NCI-H1694 treated with DMSO at 0.1 percent for 48 hours (cell line): ENCODE data around the gene SLC23A3.
"Not testable (repeated sequence)": the region's sequence is repeated elsewhere in the genome, so short reads cannot be mapped to it uniquely, and the experiment has no call there.

Experiments
- DNase-seq: peaks from one replicate; lab custom pipeline; 2025; lab: John Stamatoyannopoulos, UW

SLC23A3 gene

DNA sequence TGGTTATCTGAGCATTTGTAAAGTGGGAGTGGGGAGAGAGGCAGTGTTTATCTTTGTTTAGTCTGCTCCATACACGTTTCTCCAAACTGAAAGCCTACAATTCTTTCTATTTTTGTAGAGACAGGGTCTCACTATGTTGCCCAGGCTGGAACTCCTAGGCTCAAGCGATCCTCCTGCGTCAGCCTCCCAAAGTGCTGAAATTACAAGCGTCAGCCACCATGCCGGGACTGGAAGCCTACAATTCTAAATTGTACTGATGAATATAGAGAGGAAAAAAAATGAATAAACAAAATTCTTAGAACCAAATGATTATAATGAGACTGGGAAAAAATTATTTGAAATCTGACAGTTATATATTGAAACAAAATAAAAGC, 35.3 kb upstream of the SLC23A3 start:
- DNase-seq, result no peak

DNA sequence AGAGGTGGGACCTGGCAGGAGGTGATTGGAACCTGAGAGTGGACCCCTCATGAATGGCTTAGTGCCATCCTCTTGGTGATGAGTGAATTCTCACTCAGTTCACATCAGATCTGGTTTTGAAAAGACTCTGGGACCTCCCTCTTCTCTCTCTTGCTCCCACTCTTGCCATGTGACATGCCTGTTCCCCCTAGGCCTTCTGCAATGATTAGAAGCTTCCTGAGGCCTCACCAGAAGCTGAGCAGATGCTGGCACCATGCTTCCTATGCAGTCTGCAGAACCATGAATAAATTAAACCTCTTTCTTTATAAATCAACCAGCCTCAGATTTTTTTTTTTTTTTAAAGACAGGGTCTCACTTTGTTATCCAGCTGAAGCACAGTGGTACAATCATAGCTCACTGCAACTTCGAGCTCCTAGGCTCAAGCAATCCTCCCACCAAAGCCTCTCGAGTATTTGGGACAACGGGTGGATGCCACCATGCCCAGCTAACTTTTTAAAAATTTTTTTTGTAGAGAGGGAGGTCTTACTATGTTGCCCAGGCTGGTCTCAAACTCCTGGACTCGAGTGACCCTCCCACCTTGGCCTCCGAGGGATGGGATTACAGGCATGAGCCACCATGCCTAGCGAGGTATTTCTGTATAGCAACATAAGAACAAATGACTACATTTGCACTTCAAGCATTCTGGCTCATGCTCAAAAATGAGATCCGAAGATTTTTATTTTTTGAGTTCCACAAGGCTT, 34.8 kb upstream of the SLC23A3 start:
- DNase-seq, result no peak

DNA sequence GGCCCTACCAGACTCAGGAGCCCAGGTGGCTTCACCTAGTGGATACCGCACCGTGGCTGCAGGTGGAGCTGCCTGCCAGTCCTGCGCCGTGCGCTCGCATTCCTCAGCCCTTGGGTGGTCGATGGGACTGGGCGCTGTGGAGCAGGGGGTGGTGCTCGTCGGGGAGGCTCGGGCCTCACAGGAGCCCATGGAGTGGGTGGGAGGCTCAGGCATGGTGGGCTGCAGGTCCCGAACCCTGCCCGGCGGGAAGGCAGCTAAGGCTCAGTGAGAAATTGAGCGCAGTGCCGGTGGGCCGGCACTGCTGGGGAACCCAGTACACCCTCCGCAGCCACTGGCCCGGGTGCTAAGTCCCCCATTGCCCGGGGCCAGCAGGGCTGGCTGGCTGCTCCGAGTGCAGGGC, 31.5 kb upstream of the SLC23A3 start:
- not testable (repeated sequence) for DNase-seq

DNA sequence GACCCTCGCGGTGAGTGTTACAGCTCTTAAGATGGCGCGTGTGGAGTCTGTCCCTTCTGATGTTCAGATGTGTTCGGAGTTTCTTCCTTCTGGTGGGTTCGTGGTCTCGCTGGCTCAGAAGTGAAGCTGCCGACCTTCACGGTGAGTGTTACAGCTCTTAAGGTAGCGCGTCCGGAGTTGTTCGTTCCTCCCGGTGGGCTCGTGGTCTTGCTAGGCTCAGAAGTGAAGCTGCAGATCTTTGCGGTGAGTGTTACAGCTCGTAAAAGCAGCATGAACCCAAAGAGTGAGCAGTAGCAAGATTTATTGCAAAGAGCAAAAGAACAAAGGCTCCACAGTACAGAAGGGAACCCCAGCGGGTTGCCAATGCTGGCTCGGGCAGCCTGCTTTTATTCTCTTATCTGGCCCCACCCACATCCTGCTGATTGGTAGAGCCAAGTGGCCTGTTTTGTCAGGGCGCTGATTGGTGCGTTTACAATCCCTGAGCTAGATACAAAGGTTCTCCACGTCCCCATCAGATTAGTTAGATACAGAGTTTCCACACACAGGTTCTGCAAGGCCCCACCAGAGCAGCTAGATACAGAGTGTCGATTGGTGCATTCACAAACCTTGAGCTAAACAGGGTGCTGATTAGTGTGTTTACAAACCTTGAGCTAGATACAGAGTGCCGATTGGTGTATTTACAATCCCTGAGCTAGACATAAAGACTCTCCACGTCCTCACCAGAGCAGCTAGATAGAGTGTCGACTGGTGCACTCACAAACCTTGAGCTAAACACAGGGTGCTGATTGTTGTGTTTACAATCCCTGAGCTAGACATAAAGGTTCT, 30.9 kb upstream of the SLC23A3 start:
- DNase-seq, result not testable (repeated sequence)

DNA sequence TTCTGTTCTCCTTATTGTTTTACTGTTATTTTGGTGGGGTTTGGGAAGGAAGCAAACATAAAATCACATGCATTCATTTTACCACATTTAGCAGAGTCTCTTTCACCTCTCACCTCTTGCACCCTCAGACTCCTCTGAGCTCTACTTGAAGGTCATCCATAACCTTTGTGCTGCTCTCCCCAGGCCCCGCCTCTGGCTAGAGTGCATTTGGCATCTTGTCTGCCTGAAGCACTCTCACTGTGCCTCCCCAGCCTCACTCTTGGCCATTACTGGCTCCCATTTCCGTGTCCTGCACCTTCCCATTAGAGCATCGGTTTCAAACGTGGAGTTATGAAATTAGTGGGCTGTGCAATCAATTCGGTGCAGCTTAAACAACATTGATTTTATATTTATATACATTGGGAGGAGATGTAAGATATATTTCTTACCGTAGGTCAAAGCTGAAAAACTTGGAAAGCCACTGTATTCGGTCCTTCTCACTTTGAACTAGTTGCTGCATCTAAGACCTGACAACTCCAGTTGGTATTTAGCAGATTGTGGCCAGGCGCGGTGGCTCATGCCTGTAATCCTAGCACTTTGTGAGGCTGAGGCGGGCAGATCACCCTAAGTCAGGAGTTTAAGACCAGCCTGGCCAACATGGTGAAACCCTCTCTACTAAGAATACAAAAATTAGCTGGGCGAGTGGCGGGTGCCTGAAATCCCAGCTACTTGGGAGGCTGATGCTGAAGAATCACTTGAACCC, 29.8 kb upstream of the SLC23A3 start:
- DNase-seq, result no peak

DNA sequence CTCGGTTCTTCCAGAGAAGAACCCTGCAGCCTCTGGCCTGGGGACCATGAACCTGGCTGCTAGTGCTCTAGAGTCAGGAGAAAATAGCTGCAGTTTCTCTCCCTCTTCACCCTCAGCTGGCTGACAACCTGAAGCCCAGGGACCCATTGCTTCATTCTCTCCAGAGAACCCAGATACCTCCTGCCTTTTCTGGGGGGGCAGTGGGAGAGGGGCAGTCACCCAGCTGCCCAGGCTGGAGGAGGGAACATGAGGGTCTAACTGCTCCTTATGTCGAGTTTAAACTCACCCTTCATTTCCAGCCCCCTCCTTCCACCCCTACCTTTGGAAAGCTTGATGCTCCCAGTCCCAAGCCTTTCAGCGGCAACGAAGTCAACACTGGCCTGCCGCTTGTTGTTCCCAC, 29.1 kb upstream of the SLC23A3 start:
- no peak for DNase-seq

DNA sequence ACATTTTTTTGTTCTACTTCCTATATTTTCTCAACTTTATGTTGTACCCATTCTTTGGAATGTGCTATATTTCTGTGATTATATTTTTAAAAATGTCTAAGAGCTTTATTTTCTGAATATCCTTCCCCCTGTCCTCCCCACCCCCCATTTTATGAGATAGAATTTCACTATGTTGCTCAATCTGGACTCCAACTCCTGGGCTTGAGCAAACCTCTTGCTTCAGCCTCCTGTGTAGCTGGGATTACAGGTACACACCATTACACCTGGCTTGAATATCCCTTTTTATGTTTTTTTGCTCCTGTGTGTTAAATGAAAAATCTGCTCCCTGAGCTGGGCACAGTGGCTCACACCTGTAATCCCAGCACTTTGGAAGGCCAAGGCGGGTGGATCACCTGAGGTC, 27.6 kb upstream of the SLC23A3 start:
- no peak for DNase-seq

DNA sequence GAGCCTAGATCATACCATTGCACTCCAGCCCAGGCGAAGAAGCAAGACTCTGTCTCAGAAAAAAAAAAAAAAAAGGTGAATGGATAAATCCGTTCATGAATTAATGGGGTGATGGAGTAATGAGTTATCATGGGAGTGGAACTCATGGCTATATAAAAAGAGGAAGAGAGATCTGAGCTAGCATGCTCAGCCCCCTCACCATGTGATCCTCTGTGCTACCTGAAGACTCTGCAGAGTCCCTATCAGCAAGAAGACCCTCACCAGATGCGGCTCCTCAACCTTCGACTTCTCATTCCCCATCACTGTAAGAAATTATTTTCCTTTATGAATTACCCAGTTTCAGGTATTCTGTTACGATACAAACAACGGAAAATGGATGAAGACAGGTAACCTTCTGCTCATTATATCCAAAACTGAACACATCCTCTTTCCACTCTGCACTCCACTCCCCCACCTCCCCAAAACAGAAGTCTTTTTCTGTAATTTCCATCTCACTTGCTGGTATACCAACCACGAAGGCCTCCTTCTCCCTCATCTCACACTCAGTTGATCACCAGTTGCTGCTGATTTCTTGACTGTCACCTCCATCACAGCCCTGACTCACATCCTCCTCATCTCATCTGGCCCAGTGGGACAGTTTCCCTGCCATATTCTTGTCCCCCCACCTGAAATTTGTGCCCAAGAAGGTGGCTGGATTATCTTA, 17.1 kb upstream of the SLC23A3 start:
- no peak for DNase-seq

DNA sequence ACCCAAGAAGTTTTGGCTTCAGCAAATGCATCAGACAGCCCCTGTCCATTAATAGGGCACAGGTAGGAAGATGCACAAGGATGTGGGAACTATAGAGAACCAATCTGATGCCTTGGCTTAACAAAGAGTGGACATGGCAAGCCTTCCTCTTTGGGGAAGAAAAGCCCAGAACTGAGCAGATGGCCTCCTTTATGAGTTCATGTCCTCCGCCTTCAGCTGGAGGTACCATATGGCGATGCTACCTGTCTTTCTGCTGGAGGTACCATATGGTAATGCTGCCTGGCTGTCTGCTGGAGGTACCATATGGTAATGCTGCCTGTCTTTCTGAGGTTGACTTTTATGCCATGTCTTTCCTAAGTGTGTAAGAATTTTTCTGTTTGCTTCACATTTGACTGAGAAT, 14.3 kb upstream of the SLC23A3 start:
- peak; percentile 81 for DNase-seq

DNA sequence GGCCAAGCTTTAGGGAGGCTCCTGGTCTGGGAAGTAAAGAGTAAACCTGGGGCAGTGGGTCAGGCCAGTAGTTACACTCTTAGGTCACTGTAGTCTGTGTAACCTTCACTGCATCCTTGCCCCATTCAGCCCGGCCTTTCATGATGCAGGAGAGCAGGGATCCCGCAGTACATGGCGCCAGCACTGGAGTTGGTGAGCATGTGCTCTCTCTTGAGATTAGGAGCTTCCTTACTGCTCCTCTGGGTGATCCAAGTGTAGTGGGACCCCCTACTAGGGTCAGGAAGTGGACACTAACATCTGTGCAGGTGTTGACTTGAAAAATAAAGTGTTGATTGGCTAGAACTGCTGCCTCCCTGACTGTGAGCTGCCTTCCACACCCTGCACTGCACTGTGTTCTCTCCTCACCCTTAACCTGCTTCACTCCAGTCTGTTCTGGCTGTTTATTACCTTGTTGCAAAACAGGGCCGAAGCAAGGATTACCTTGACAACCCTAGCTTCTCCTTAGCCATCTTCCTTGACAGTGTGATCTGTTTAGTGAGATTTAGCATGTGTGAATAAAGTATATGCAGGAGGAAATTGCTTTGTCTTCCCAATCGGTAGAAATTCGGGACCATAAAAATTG, 13.4 kb upstream of the SLC23A3 start:
- no peak for DNase-seq

DNA sequence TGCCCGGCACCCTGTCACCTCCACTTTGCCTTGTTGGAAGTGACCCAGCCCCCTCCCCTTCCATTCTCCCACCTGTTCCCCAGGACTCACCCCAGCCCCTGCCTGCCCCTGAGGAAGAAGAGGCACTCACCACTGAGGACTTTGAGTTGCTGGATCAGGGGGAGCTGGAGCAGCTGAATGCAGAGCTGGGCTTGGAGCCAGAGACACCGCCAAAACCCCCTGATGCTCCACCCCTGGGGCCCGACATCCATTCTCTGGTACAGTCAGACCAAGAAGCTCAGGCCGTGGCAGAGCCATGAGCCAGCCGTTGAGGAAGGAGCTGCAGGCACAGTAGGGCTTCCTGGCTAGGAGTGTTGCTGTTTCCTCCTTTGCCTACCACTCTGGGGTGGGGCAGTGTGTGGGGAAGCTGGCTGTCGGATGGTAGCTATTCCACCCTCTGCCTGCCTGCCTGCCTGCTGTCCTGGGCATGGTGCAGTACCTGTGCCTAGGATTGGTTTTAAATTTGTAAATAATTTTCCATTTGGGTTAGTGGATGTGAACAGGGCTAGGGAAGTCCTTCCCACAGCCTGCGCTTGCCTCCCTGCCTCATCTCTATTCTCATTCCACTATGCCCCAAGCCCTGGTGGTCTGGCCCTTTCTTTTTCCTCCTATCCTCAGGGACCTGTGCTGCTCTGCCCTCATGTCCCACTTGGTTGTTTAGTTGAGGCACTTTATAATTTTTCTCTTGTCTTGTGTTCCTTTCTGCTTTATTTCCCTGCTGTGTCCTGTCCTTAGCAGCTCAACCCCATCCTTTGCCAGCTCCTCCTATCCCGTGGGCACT, 12.7 kb upstream of the SLC23A3 start:
- no peak for DNase-seq

DNA sequence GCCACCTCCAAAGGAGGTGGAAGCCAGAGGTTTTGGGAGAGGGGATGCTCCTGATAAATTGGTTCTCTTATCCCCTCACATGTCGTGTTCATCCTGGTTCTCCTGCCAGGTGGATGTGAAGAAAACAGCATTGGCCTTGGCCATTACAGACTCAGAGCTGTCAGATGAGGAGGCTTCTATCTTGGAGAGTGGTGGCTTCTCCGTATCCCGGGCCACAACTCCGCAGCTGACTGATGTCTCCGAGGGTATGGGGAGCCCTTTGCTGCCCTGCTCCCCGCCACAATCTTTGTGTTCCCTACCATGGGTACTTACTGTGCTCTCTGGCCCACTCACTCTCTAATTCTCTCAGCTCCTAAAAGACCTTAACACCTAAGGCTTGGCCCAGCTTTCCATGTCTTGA, 11.7 kb upstream of the SLC23A3 start:
- no peak for DNase-seq

DNA sequence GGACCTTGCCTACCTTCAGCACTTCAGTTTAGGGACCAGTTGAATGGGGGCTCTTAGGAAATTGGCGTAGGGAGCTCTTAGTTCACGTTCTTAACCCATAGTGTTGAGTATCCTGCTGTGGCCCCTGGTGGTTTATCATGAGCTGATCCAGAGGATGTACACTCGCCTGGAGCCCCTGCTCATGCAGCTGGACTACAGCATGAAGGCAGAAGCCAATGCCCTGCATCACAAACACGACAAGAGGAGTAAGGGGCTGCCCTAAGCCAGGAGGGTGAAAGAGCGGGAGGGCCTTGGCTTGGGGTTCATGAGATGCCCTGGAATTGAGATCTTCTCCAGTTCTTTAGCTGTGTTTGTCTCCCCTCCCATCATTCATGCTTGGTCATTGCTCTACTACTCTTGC, 11.1 kb upstream of the SLC23A3 start:
- no peak for DNase-seq

DNA sequence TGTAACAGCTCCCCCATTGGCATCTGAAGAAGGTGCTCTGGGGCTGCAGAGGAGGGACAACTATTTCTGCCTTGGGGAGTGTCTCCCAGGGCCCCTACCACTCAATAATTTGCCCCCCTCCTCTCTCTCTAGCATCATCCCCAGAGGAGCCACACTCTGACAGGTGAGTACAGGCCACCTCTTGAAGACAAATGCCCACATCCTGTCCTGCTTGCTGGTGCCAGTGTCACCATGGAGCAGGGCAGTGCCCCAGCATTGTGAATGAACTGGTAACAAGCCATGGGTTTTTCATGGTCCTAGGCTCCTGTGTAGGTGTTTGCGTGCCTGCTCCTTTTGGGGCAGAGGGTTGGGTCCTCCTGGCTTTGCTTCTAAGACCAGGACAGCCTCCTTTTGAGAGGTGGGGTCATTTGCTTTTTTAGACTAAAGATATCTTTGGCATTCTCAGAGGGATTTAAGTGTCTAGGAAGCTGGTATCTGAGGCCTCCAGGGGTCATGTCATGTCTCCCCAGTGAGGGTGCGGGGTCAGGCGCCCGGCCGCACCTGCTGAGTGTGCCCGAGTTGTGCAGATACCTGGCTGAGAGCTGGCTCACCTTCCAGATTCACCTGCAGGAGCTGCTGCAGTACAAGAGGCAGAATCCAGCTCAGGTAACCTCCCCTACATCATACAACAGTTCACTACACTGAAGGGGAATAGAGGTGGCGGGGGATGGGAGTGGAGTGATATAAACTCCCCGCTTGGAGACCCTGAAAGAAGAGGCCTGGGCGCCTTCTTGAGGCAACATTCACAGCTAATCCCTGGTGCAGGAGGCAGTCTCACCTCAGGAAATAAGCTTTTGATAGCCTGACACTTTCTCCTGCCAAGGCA, 10.0 kb upstream of the SLC23A3 start:
- DNase-seq, result no peak

DNA sequence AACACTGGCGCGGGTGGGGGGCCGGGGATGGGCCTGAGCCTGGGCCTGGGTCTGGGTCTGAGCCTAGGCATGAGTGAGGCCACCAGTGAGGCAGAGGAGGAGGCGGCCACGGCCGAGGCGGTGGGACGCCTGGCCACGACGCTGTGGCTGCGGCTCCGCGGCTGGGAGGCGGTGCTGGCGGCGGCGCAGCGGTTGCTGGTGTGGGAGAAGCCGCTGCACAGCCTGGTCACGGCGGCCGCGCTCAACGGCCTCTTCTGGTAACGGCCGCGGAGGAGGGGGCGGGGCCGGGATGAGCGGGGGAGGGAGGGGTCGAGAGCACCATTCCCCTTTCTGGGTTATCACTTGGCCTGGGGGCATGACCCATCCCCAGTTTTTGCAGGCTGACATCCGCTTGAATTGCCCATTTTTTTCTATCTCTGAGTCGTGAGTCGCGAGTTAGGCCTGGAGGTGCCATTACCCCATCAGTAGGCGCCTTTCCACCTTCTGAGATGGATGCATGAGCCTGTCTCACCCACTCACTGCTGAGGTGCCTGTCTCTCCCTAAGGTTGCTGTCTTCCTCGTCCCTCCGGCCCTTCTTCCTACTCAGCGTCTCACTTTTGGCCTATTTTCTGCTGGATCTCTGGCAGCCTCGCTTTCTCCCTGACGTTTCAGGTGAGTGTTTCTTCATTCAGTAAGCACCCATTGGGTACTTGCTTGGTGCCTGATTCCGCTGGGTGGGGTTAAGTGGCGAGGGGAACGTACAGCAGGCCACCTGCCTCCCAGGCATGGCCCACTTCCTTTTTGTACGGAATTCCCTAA, 8.7 kb upstream of the SLC23A3 start:
- no peak for DNase-seq

DNA sequence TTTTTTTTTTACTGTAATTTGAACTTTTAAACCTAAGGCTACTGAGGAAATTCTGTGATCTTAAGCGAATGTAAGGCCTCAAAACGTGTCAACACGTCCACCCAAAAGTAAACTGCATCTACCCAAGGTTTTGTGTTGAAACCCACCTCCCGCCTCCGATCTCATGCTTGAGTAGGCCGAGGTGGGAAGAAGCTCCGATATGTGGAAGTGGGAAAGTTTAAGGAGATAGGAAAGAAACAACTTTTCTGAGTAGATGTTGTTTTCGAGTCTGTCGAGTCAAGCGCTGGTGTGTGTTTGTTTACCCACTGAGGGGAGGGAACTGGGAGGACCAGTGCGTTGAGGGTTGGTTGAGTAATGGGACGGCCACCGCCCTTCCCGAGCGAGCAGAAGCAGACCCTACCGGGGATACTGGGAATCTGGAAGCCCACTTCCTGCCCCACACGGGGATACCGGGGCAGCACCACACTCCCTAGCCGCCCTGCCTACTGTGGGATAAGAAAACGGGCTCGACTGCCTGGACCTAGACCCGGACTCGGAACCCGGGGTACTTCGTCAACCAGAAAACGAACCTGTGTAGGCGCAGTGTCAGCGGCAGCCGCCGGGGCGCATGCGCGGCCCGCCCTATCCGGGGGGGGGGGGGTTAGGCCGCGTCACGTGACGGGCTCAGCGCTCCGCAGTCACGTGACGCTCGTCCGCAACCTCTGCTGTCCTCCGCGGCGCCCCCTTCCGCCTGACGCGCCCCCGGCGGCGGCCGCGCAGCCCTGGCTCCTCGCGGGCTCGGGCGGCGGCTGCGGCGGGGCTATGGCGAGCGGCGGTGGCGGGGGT, 7.9 kb upstream of the SLC23A3 start, which contains the start of gene RETREG2:
Gene RETREG2 (plus strand): TSS at position 724 of the 825 bp plus-strand sequence. CDS start 78 bp downstream, at position 802.
- peak; percentile 77 for DNase-seq

DNA sequence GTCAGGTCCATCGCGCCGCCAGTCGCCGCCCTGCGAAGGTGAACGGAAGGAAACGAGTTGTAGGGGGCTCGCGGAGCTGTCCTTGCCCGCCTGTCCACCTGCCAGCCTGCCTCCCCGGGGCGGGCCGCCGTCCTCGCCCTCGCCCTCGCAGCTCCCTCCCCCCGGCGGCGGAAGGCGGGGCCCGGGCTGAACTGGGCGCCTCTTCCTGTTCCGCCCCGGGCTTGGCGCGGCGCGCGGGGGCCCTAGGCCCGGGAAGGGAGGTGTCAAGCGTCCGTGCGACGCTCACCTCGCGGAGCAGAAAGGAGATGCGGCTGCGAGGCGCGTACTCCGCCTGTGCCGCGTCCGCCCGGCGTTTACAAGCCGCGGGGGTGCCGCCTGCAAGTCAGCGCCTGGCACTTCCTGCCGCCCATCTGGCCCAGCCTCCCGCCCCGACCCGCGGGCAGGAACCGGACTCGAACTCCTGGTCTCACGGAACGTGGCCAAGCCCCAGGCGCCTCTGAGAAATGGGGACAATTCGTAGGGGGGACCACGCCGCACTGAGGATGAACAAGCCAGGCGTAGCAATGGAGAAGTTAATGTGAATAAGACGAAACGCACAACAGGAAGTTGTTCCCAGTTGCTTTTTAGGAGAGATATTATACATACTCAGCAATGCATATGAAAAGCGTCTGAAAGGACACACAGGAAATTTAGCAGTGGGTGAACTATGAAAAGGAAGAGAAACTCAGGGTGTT, 7.2 kb upstream of the SLC23A3 start, which contains the start of gene CNPPD1:
Gene CNPPD1 (minus strand): TSS at position 108 of the 734 bp plus-strand sequence. CDS start 97 bp downstream, at position 11.
- DNase-seq, result peak; percentile 64
